ENCODE data around the gene SH3RF2. TPM values are rescaled to one million over a fixed set of nuclear protein-coding genes. Genes with fewer than 3 reads are reported as not detected.

SH3RF2 gene
- total and polyA plus RNA-seq, 9 of the 15 experiments (the other 6 are each of a cell fraction or from before 2014, with no cell fraction given), result 0.05 TPM; not detected in 8

GRCh38 chr5:146101646-146102045 is 165.3 kb downstream of the SH3RF2 start:
- no peak overlapping the region for H3K4me3 ChIP-seq
- no peak overlapping the region for H3K4me2 ChIP-seq (ENCODE audit: insufficient read depth, low read length)
- no peak overlapping the region for H3K9ac ChIP-seq (ENCODE audit: insufficient read depth in 1 of 2, low read depth in 2 of 2, low read length in 2 of 2)
- H3K27me3 ChIP-seq (ENCODE audit: control insufficient read depth in 2 of 2, insufficient read depth in 2 of 2, low read length in 2 of 2), result no peaks in the 10 kb centered on the region
- intact Hi-C loops (cut with micrococcal nuclease) (no loop called here), in situ Hi-C loops (cut with MboI) (no loop called here)
- H4K20me1 ChIP-seq (replicated peaks; ENCODE audit: control insufficient read depth, insufficient read depth, low read length), result no peaks in the 10 kb centered on the region
- no peak overlapping the region for H2AFZ ChIP-seq (ENCODE audit: low read depth, low read length)
- no TSS peak for BruUV-seq (replicated peaks)
- ATAC-seq (no peak), FAIRE-seq (no peak), DNase-seq (ENCODE audit: extremely low read depth in 1 of 4, low spot score in 3 of 4) (no peak)
- H3K79me2 ChIP-seq (ENCODE audit: control insufficient read depth, insufficient read depth, low read length), result no peaks in the 10 kb centered on the region
- POLR2A ChIA-PET, result interaction anchor here (0.9 kb wide), 1 partner anchor 10 kb away, joined by 4 read pairs; no protein-coding TSS in a partner anchor
- no peaks in the 10 kb centered on the region for H3K4me1 ChIP-seq (replicated peaks in 1 of 2; ENCODE audit: control insufficient read depth in 2 of 2, insufficient read depth in 2 of 2, low read length in 2 of 2)
- no peaks in the 10 kb centered on the region for H3K9me3 ChIP-seq (replicated peaks; ENCODE audit: control insufficient read depth, insufficient read depth, low read depth, low read length)
- CTCF ChIA-PET (ENCODE audit: low intra/inter-chr PET ratio), result no interaction called here
- H3K27ac ChIP-seq (ENCODE audit: extremely low read depth, low read depth, low read length), result no peak overlapping the region
- H3K36me3 ChIP-seq (ENCODE audit: control insufficient read depth, insufficient read depth, low read length), result no peaks in the 10 kb centered on the region
- 35% methylated on average over 2 of the region's 2 CpGs for WGBS (ENCODE audit: insufficient coverage, low coverage, missing lambda C conversion rate)
- no peaks in the 10 kb centered on the region for H3K9me1 ChIP-seq (ENCODE audit: control insufficient read depth, insufficient read depth, low read length)
- TF ChIP-seq GATA2 (CRISPR knock-in tag; IDR thresholded peaks at IDR 0.05) (no peak), ZNF239 (CRISPR knock-in tag; IDR thresholded peaks at IDR 0.05) (no peak), ATF7 (IDR thresholded peaks at IDR 0.05) (no peak), ZNF174 (CRISPR knock-in tag; IDR thresholded peaks at IDR 0.05) (no peak), SREBF2 (CRISPR knock-in tag; IDR thresholded peaks at IDR 0.05) (no peak), ZNF780A (CRISPR knock-in tag; IDR thresholded peaks at IDR 0.05) (no peak), HLTF (IDR thresholded peaks at IDR 0.05) (no peak), ZBTB40 (IDR thresholded peaks at IDR 0.05) (no peak), ZBTB40 (CRISPR knock-in tag; IDR thresholded peaks at IDR 0.05) (no peak), THAP12 (CRISPR knock-in tag; IDR thresholded peaks at IDR 0.05) (no peak), NR3C1 (CRISPR knock-in tag; IDR thresholded peaks at IDR 0.05) (no peak), ZNF277 (CRISPR knock-in tag; IDR thresholded peaks at IDR 0.05; ENCODE audit: borderline replicate concordance) (no peak)

All from K562 (cell line).